Ovary (tissue), 3 donors: Measurements from ENCODE around the gene ZC3H7A.

Experiments used
- CTCF ChIP-seq, 3 donors: fragments of 450-650 bp in 2 of 3; fragments of 200-600 bp in 1 of 3; IDR thresholded peaks; one replicate each; pipeline versions ENCODE4 v1.5.1 to v1.8.0; 2016 to 2022; ENCODE audit warnings: antibody characterized with exemption in 3 of 3, mild to moderate bottlenecking in 1 of 3
- EP300 ChIP-seq: sonication (generic); formaldehyde crosslinking; IDR thresholded peaks from one replicate; pipeline ENCODE4 v1.6.1; 2017; ENCODE audit warnings: antibody characterized with exemption
- POLR2A ChIP-seq: fragments of 450-650 bp; IDR thresholded peaks from one replicate; pipeline ENCODE4 v1.6.1; 2017; ENCODE audit warnings: antibody characterized with exemption, mild to moderate bottlenecking, moderate library complexity
- donor health status: DM: no; HTN: no; CAD: no.

DNA sequence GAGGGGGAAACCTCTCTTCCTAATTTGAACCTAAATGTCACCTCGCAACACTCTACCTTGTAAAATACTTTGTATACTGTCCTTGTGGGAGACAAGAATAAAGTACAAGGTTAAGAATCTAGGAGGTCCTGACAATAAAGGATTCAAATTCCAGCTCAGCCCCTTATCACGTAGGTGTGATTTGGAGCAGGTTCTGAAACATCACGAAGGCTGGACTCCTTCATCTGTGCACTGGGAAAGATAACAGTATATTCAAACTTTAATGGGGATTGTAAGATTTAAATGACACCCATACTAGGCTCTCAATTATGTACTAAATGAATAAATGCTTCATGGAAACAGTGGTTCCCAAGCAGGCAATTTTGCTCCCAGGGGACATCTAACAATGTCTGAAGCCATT lies 56.5 kb downstream of the ZC3H7A start:
- no peak for TF ChIP-seq CTCF (IDR thresholded peaks at IDR 0.05)
- no peak for TF ChIP-seq POLR2A
- no peak for TF ChIP-seq EP300
